Measurements from ENCODE around the gene CHPF. TPM values are rescaled to one million over a fixed set of nuclear protein-coding genes. Genes with fewer than 3 reads are reported as not detected.
A peak's percentile ranks its signal among the peaks of the same experiment; 100 is the strongest.

CHPF gene
- total RNA-seq, 6 experiments from 2014 or later, result 116 to 190 (median 139) TPM

DNA sequence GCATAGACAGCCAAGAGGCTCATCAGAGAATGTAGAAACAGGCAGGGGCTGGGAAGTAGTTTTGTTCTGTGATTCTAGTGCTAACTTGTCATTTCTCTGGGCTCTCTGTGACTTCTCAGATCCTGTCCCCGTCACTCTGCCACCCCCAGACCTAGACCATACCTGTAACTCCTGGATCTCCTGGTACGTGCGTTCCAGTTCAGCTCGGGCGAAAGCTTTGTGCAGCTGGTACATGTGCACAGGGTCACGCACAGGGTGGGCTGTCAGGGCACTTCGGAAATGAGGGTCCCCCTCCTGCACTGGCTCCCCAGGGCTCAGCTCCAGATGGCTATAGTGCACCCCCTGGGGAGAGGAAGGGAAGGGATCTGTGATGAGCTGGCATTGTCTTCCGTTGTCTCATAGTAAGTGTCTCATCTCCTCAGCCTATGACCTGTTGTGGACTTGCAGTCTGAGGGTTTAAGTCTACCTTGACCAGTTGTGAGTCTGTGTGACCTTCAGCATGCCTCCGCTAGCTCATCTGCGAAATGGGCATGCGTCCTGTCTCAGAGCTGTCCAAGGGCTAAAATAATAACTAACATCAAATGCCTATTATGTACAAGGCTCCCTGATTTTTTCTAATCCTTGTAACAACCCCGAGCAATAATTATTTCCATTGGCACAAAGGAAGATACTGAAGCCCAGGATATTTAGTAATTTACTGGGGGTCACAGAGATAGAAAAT is 2.7 kb downstream of the CHPF start:
- peak overlapping the region; percentile 51; the same call in 1 of the 2 replicates for H3K4me3 Mint-ChIP-seq
- peaks cover 9% of the 10 kb centered on the region for H3K36me3 Mint-ChIP-seq (ENCODE audit: low read depth)
- TF ChIP-seq, protein P1, sequence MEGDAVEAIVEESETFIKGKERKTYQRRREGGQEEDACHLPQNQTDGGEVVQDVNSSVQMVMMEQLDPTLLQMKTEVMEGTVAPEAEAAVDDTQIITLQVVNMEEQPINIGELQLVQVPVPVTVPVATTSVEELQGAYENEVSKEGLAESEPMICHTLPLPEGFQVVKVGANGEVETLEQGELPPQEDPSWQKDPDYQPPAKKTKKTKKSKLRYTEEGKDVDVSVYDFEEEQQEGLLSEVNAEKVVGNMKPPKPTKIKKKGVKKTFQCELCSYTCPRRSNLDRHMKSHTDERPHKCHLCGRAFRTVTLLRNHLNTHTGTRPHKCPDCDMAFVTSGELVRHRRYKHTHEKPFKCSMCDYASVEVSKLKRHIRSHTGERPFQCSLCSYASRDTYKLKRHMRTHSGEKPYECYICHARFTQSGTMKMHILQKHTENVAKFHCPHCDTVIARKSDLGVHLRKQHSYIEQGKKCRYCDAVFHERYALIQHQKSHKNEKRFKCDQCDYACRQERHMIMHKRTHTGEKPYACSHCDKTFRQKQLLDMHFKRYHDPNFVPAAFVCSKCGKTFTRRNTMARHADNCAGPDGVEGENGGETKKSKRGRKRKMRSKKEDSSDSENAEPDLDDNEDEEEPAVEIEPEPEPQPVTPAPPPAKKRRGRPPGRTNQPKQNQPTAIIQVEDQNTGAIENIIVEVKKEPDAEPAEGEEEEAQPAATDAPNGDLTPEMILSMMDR (IDR thresholded peaks at IDR 0.05), result no peak
- no peak for DNase-seq
- no peaks in the 10 kb centered on the region for H3K9me3 Mint-ChIP-seq
- H3K4me1 Mint-ChIP-seq (ENCODE audit: low read depth), result peaks cover 22% of the 10 kb centered on the region
- H3K27me3 Mint-ChIP-seq (ENCODE audit: insufficient read depth), result peaks cover 2% of the 10 kb centered on the region; the same call in 1 of the 2 replicates
- no peak overlapping the region for H3K27ac Mint-ChIP-seq

DNA sequence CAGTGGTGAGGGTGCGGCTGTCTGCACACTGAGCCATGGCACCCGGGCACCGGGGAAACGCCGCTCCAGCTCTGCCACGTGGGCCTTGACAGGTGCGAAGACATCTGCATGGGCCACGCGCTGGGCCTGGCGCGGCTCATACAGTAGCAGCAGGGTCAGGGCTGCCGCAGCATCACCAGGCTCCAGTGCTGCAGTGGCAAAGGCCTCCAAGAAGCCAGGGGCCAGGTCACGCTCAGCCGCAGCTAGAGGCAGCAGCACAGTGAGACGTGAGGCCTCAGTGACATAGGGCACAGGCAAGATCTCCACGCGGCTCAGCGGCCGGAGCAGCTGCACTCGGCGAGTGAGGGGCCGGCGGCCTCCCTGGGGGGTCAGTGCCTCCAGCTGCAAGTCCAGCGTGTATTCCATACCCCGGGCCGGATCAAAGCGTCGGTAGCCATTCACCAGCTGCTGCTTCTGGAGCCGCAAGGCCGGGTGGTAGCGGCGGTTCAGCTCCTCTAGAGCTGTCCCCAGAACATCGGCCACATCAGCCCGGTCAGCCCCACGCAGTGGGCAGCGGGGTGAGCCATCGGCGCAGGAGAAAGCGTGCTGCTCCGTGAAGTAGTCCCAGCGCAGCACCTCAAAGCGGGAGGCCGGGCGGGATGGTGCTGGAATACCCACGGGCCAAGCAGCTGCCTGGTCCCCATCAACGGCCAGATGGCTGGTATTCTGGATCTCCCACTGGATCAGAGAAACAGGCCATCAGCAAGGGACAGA is 3.5 kb downstream of the CHPF start:
- no peak for DNase-seq
- H3K27me3 Mint-ChIP-seq (ENCODE audit: insufficient read depth), result no peaks in the 10 kb centered on the region; the same call in 1 of the 2 replicates
- H3K27ac Mint-ChIP-seq, result no peak overlapping the region
- TF ChIP-seq, protein P1 (IDR thresholded peaks at IDR 0.05), result no peak
- H3K36me3 Mint-ChIP-seq (ENCODE audit: low read depth), result peaks cover 9% of the 10 kb centered on the region
- no peak overlapping the region for H3K4me3 Mint-ChIP-seq
- H3K9me3 Mint-ChIP-seq, result no peaks in the 10 kb centered on the region
- peaks cover 22% of the 10 kb centered on the region for H3K4me1 Mint-ChIP-seq (ENCODE audit: low read depth)

DNA sequence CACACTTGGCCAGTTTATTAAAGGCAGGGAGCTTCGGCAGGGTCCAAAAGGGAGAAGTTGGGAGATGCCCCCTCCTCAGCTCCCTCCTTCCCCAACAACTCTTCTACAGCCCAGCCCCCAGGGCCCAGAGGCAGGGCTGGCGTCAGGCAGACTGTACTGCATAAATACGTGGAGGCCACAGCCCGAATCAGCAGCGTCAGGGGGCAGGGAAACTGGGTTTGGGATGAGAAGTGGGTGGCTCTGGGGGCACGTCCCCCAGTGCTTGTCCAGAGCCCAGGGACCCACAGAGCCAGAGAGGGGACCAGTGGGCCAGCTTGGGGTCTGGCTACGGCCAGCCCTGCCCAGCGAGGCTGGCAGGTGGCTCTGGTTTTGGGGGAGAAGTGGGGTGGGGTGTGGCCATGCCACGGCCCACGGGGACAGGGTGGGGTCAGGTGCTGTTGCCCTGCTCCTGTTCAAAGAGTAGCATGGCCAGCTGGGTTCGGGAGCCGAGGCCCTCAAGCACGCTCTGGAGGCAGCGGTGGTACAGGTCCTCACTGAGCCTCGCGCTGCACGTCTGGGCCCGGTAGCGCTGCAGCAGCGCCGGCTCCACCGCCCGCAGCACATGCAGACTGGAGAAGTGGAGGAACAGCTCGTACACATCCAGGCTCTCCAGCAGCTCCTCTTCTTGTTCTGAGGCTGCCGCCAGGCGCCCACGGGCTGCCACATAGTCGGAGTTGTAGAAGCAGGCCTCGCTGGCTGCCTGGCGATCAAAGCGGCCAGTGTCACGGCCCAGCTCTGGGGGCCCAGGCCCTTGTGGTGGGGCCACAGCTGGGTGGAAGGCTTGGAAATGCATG is 4.4 kb downstream of the CHPF start:
- Mint-ChIP-seq H3K27ac (no peak overlapping the region; the same call in 1 of the 2 replicates), H3K4me3 (no peak overlapping the region), H3K27me3 (ENCODE audit: insufficient read depth) (no peaks in the 10 kb centered on the region; the same call in 1 of the 2 replicates), H3K36me3 (ENCODE audit: low read depth) (peaks cover 9% of the 10 kb centered on the region), H3K4me1 (ENCODE audit: low read depth) (peaks cover 14% of the 10 kb centered on the region), H3K9me3 (no peaks in the 10 kb centered on the region)
- DNase-seq, result no peak
- TF ChIP-seq, protein P1 (IDR thresholded peaks at IDR 0.05), result no peak

DNA sequence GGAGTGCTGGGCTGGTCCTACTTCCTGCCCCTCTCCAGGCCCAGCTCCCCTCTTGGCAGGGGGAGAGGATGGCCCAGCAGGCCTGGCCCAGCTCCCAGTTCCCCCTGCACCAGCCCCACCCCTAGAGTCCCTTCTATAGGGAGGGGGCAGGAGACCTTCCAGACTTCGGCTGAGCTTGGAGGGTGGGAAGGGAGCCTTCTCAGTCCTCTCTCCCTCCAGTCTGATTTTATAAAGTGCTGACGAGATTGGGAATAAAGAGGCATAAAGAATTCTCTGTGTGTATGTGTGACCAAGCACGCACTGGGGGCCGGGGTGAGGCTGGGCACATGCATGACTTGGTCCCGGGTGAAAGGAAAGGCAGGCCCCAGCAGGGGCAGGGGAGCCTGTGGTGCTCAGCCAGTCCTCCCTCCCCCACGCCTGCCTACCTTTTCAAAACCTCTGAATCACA is 5.1 kb downstream of the CHPF start:
- H3K4me1 Mint-ChIP-seq (ENCODE audit: low read depth), result peaks cover 13% of the 10 kb centered on the region
- no peak overlapping the region; the same call in 1 of the 2 replicates for H3K27ac Mint-ChIP-seq
- H3K27me3 Mint-ChIP-seq (ENCODE audit: insufficient read depth), result peaks cover under 1% of the 10 kb centered on the region
- no peaks in the 10 kb centered on the region for H3K9me3 Mint-ChIP-seq
- TF ChIP-seq, protein P1 (IDR thresholded peaks at IDR 0.05), result no peak
- no peak for DNase-seq
- H3K36me3 Mint-ChIP-seq (ENCODE audit: low read depth), result peaks cover 9% of the 10 kb centered on the region
- H3K4me3 Mint-ChIP-seq, result no peak overlapping the region

Data from HFFc6 (cell line).